K562 (cell line): ENCODE results near the gene MSRB3.

ENCODE experiments used
- ZNF124 ChIP-seq: sonication (generic); formaldehyde crosslinking; IDR thresholded peaks from 2 replicates; pipeline ENCODE4 v1.8.1; 2022; ENCODE audit warnings: missing genetic modification reagents
- ZNF717 ChIP-seq: fragments of 250-450 bp; sonication (Bioruptor Pico); IDR thresholded peaks from 2 replicates; pipeline ENCODE4 v1.5.0; 2021
- TF ChIP-seq, protein P1 (sequence below): fragments of 250-450 bp; sonication (Bioruptor Pico); IDR thresholded peaks from 2 replicates; pipeline ENCODE4 v1.8.0; 2022; ENCODE audit warnings: inconsistent platforms, mild to moderate bottlenecking, moderate library complexity, borderline replicate concordance

GRCh38 chr12:65329721-65330120, 51.2 kb downstream of the MSRB3 start:
- TF ChIP-seq ZNF124 (CRISPR knock-in tag) (no peak), ZNF717 (CRISPR knock-in tag) (no peak)
- TF ChIP-seq, protein P1, sequence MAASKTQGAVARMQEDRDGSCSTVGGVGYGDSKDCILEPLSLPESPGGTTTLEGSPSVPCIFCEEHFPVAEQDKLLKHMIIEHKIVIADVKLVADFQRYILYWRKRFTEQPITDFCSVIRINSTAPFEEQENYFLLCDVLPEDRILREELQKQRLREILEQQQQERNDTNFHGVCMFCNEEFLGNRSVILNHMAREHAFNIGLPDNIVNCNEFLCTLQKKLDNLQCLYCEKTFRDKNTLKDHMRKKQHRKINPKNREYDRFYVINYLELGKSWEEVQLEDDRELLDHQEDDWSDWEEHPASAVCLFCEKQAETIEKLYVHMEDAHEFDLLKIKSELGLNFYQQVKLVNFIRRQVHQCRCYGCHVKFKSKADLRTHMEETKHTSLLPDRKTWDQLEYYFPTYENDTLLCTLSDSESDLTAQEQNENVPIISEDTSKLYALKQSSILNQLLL: no peak
